OCI-LY7 (cell line): Measurements from ENCODE around the gene RRBP1. TPM values are rescaled to one million over a fixed set of nuclear protein-coding genes. Genes with fewer than 3 reads are reported as not detected.

Experiments
- BruUV-seq: library from RNA; stranded (reverse); fragments of 400-500 nt; replicated peaks from 2 replicates; lab custom pipeline; 2021; lab: Mats Ljungman, UMichigan
- CTCF ChIA-PET: fragments of 300-600 bp; sonication (Branson Sonifier 250); formaldehyde crosslinking; loops from one replicate; lab custom pipeline; 2022; ENCODE audit warnings: antibody characterized with exemption; ENCODE audit not compliant: unreplicated experiment; lab: Charles Lee
- POLR2A ChIA-PET: fragments of 300-600 bp; sonication (Branson Sonifier 250); formaldehyde crosslinking; loops from one replicate; lab custom pipeline; 2022; ENCODE audit warnings: antibody characterized with exemption; lab: Charles Lee
- DNase-seq: peaks from one replicate; pipeline ENCODE4 v3.0.0-alpha.2; 2015; ENCODE audit warnings: low spot score
- H2AFZ ChIP-seq: fragments of 200-600 bp; sonication (generic), shearing (Covaris generic); 2 replicates; pipeline ENCODE4 v1.6.1; 2014; ENCODE audit warnings: mild to moderate bottlenecking, antibody characterized with exemption, low read length, moderate library complexity
- H3K27ac ChIP-seq: fragments of 200-600 bp; sonication (generic); 2 replicates; pipeline ENCODE4 v1.5.1; 2014; ENCODE audit warnings: mixed run types, low read depth, mild to moderate bottlenecking, moderate library complexity, low read length, inconsistent platforms; ENCODE audit not compliant: poor library complexity, severe bottlenecking
- H3K36me3 ChIP-seq: fragments of 200-600 bp; sonication (generic); 2 replicates; pipeline ENCODE4 v1.6.1; 2014; ENCODE audit warnings: mild to moderate bottlenecking, antibody characterized with exemption, low read length, moderate library complexity, mixed read lengths; ENCODE audit not compliant: insufficient read depth
- H3K4me1 ChIP-seq: fragments of 200-600 bp; sonication (generic); 2 replicates; pipeline ENCODE4 v1.5.1; 2014; ENCODE audit warnings: mild to moderate bottlenecking, low read length; ENCODE audit not compliant: insufficient read depth, poor library complexity, severe bottlenecking
- H3K4me2 ChIP-seq: fragments of 200-600 bp; sonication (generic); 2 replicates; pipeline ENCODE4 v1.6.1; 2014; ENCODE audit warnings: mild to moderate bottlenecking, low read length
- H3K4me3 ChIP-seq: fragments of 200-600 bp; sonication (generic); 2 replicates; pipeline ENCODE4 v1.5.1; 2014; ENCODE audit warnings: mild to moderate bottlenecking, low read depth, low read length; ENCODE audit not compliant: poor library complexity, severe bottlenecking
- H3K79me2 ChIP-seq: fragments of 200-600 bp; sonication (generic); 2 replicates; pipeline ENCODE4 v1.6.1; 2016; ENCODE audit warnings: low read depth, mild to moderate bottlenecking, low read length, moderate library complexity, mixed read lengths; ENCODE audit not compliant: insufficient read depth
- H3K9me2 ChIP-seq: fragments of 200-600 bp; sonication (generic); 2 replicates; pipeline ENCODE4 v1.6.1; 2016; ENCODE audit warnings: mild to moderate bottlenecking, low read length, mixed read lengths; ENCODE audit not compliant: insufficient read depth
- H3K9me3 ChIP-seq: fragments of 200-600 bp; sonication (generic); 2 replicates; pipeline ENCODE4 v1.6.1; 2014; ENCODE audit warnings: mild to moderate bottlenecking, mixed run types, low read length, mixed read lengths
- H4K20me1 ChIP-seq: fragments of 200-600 bp; sonication (generic); 2 replicates; pipeline ENCODE4 v1.6.1; 2014; ENCODE audit warnings: mild to moderate bottlenecking, antibody characterized with exemption, low read length, moderate library complexity, mixed read lengths; ENCODE audit not compliant: insufficient read depth
- CTCF ChIP-seq: fragments of 200-600 bp; sonication (generic); conservative IDR thresholded peaks from 2 replicates; pipeline ENCODE4 v1.5.1; 2014; ENCODE audit warnings: mild to moderate bottlenecking, antibody characterized with exemption, low read length, moderate library complexity, mixed read lengths
- EZH2phosphoT487 ChIP-seq: fragments of 200-600 bp; sonication (generic); IDR thresholded peaks from 2 replicates; pipeline ENCODE4 v1.6.1; 2018; ENCODE audit warnings: low read depth, borderline replicate concordance, mild to moderate bottlenecking, mixed run types, antibody characterized with exemption, low read length, moderate library complexity, mixed read lengths
- intact Hi-C: fragments of 100-400 bp; cut with micrococcal nuclease; formaldehyde crosslinking; loops from one replicate; pipeline ENCODE4 v1.10.0; 2022; ENCODE audit not compliant: unreplicated experiment
- total RNA-seq, 2 experiments: library from RNA; depleted of rRNA in 1 of 2; stranded (reverse); fragments of >200 nt in 1 of 2; shearing (Covaris generic) in 1 of 2; gene quantifications; 2 replicates each; pipeline ENCODE4 v1.2.3, GENCODE V29; 2014 to 2022

Gene RRBP1
- total RNA-seq, 2 experiments from 2014 or later, result 13.6 to 46.3 TPM

- Histone ChIP-seq H3K79me2 (no peaks in the 10 kb centered on the region), H3K9me2 (no peaks in the 10 kb centered on the region), H3K36me3 (no peaks in the 10 kb centered on the region), H3K4me3 (peak overlapping the region; percentile 12), H2AFZ (peak overlapping the region; percentile 39; the same call in 1 of the 2 replicates), H4K20me1 (no peaks in the 10 kb centered on the region), H3K9me3 (no peaks in the 10 kb centered on the region), H3K4me2 (peak overlapping the region; percentile 52), H3K4me1 (peaks cover 65% of the 10 kb centered on the region), H3K27ac (peak overlapping the region; percentile 76)
- ChIA-PET POLR2A (interaction anchor here (0.7 to 1.1 kb wide), 2 partner anchors 143 to 637 kb away, joined by 3 read pairs; no protein-coding TSS in a partner anchor), CTCF (interaction anchor here (1.3 kb wide), 1 partner anchor 33 kb away, joined by 3 read pairs; the partner anchor contains the start of gene RRBP1)
- no TSS peak for BruUV-seq
- peak; percentile 67 for DNase-seq
- TF ChIP-seq EZH2phosphoT487 (no peak), CTCF (peak; percentile 79)
- intact Hi-C loops, result loop anchor here (2.0 kb wide), 1 partner anchor 78 kb away; the partner anchor contains the start of gene DSTN
These were observed 33.0 kb downstream of the RRBP1 start for GRCh38 chr20:17648791-17649730.

GRCh38 chr20:17648315-17648646, 33.8 kb downstream of the RRBP1 start:
- Histone ChIP-seq H3K27ac (peak overlapping the region; percentile 76), H3K4me3 (no peak overlapping the region), H4K20me1 (no peaks in the 10 kb centered on the region), H3K9me2 (no peaks in the 10 kb centered on the region), H3K9me3 (no peaks in the 10 kb centered on the region), H3K36me3 (no peaks in the 10 kb centered on the region), H3K4me2 (peak overlapping the region; percentile 52), H3K4me1 (peaks cover 72% of the 10 kb centered on the region), H3K79me2 (no peaks in the 10 kb centered on the region), H2AFZ (no peak overlapping the region; the same call in 1 of the 2 replicates)
- no TSS peak for BruUV-seq
- POLR2A ChIA-PET, result interaction anchor here (0.5 to 1.4 kb wide), 5 partner anchors 9 to 315 kb away, joined by 3 to 4 read pairs (median 3); no protein-coding TSS in a partner anchor
- peak; percentile 77 for DNase-seq
- TF ChIP-seq EZH2phosphoT487, result no peak
- no peak for TF ChIP-seq CTCF
- intact Hi-C loops, result loop anchor here (2.0 kb wide), 1 partner anchor 77 kb away; the partner anchor contains the start of gene DSTN
- CTCF ChIA-PET, result interaction anchor here (0.6 to 1.3 kb wide), 2 partner anchors 12 to 34 kb away, joined by 3 read pairs; partner anchors contain the start of gene RRBP1
